Hepatocyte (in vitro differentiated cells): ENCODE measurements around the gene SHC1.

Experiments
- CTCF ChIP-seq: fragments of 200-600 bp; sonication (generic); IDR thresholded peaks from 2 replicates; pipeline ENCODE4 v1.5.1; 2016; ENCODE audit warnings: antibody characterized with exemption, mild to moderate bottlenecking; ENCODE audit not compliant: poor library complexity
- EZH2 ChIP-seq: fragments of 200-600 bp; sonication (generic); IDR thresholded peaks from 2 replicates; pipeline ENCODE4 v1.6.1; 2016; ENCODE audit warnings: antibody characterized with exemption, mild to moderate bottlenecking, borderline replicate concordance

DNA sequence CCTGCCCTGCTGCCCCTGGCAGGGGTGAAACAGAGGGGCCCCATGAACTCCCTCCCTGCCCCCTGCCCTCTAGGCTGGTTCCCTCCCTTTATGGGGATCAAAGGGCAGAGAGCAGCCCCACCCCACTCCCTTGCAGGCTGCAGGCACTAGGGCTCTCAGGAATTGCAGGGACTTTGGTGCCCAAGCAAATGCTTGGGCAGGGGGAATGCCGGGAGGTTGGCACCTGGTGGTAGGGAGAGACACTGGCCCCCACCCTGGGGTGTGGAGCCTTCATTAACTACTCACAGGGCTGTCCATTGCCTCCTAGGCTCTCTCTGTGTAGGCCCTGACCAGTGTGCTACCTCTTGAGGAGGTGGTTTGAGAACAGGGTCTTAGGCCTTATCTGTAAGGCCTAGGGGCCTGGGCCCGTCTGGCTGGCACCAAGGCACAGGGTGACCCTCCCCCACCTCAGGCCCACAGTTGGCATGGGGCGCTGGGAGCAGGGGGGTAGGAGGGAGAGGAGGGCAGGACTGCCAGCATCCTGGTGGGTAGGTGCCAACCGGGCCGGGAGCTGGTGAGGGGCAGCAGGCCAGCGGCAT lies 36.8 kb upstream of the SHC1 start:
- TF ChIP-seq CTCF: no peak
- no peak for TF ChIP-seq EZH2
